ENCODE measurements around the gene KSR1.

GRCh38 chr17:27624539-27624938 is 168.3 kb downstream of the KSR1 start:
- TF ChIP-seq CTCF (IDR thresholded peaks at IDR 0.05) = no peak
- no peak for TF ChIP-seq POLR2A (IDR thresholded peaks at IDR 0.05)
